ENCODE results near the gene OR52L1. TPM values are rescaled to one million over a fixed set of nuclear protein-coding genes. Genes with fewer than 3 reads are reported as not detected.

Gene OR52L1
- total RNA-seq, 1 experiment from 2014 or later = not detected

GRCh38 chr11:6012035-6012668 is 25.4 kb upstream of the OR52L1 start:
- Histone ChIP-seq H3K27me3 (ENCODE audit: control insufficient read depth, insufficient read depth, low read length) (peaks cover 5% of the 10 kb centered on the region), H3K4me3 (ENCODE audit: low read depth in 2 of 2, low read length in 2 of 2) (no peak overlapping the region), H3K4me1 (ENCODE audit: control insufficient read depth, insufficient read depth, low read length) (no peaks in the 10 kb centered on the region), H3K9me3 (ENCODE audit: control insufficient read depth, insufficient read depth, low read depth, low read length) (no peaks in the 10 kb centered on the region; the same call in 1 of the 2 replicates), H3K27ac (ENCODE audit: low read length) (no peak overlapping the region), H3K36me3 (ENCODE audit: control insufficient read depth, insufficient read depth, low read length) (no peaks in the 10 kb centered on the region)
- DNase-seq (ENCODE audit: low read depth, low spot score) (no peak), ATAC-seq (peak; percentile 56; the same call in 1 of the 2 replicates)
- intact Hi-C loops (cut with micrococcal nuclease; ENCODE audit: unreplicated experiment) (no loop called here), in situ Hi-C loops (cut with HindIII; ENCODE audit: low pct_unique_long_range_greater_than_20kb, low sequenced_read_pairs) (no loop called here)
- no TSS peak for BruUV-seq (replicated peaks)
- ChIA-PET POLR2A (no interaction called here), CTCF (no interaction called here)
- TF ChIP-seq TCF7L2 (IDR thresholded peaks at IDR 0.05; ENCODE audit: low read depth, low read length) (no peak), REST (IDR thresholded peaks at IDR 0.05; ENCODE audit: insufficient read depth in 1 of 2, low read depth in 2 of 2, low read length in 1 of 2) (no peak), SIN3A (IDR thresholded peaks at IDR 0.05; ENCODE audit: borderline replicate concordance, insufficient read depth, low read depth, low read length) (no peak), POLR2AphosphoS5 (IDR thresholded peaks at IDR 0.05; ENCODE audit: low read depth, low read length) (no peak)
- TF ChIP-seq, protein P1, sequence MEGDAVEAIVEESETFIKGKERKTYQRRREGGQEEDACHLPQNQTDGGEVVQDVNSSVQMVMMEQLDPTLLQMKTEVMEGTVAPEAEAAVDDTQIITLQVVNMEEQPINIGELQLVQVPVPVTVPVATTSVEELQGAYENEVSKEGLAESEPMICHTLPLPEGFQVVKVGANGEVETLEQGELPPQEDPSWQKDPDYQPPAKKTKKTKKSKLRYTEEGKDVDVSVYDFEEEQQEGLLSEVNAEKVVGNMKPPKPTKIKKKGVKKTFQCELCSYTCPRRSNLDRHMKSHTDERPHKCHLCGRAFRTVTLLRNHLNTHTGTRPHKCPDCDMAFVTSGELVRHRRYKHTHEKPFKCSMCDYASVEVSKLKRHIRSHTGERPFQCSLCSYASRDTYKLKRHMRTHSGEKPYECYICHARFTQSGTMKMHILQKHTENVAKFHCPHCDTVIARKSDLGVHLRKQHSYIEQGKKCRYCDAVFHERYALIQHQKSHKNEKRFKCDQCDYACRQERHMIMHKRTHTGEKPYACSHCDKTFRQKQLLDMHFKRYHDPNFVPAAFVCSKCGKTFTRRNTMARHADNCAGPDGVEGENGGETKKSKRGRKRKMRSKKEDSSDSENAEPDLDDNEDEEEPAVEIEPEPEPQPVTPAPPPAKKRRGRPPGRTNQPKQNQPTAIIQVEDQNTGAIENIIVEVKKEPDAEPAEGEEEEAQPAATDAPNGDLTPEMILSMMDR (IDR thresholded peaks at IDR 0.05) = no peak

- ATAC-seq = no peak
- peaks cover 14% of the 10 kb centered on the region for H3K27me3 ChIP-seq (ENCODE audit: control insufficient read depth, insufficient read depth, low read length)
- no peak for DNase-seq (ENCODE audit: low read depth, low spot score)
- H3K4me1 ChIP-seq (ENCODE audit: control insufficient read depth, insufficient read depth, low read length) = no peaks in the 10 kb centered on the region
- no TSS peak for BruUV-seq (replicated peaks)
- H3K27ac ChIP-seq (ENCODE audit: low read length) = no peak within 1 kb of the TSS
- POLR2A ChIA-PET = no interaction called here
- in situ Hi-C loops (cut with HindIII; ENCODE audit: low pct_unique_long_range_greater_than_20kb, low sequenced_read_pairs) = no loop called here
- TF ChIP-seq TCF7L2 (IDR thresholded peaks at IDR 0.05; ENCODE audit: low read depth, low read length) (no peak), REST (IDR thresholded peaks at IDR 0.05; ENCODE audit: insufficient read depth in 1 of 2, low read depth in 2 of 2, low read length in 1 of 2) (no peak), SIN3A (IDR thresholded peaks at IDR 0.05; ENCODE audit: borderline replicate concordance, insufficient read depth, low read depth, low read length) (no peak), POLR2AphosphoS5 (IDR thresholded peaks at IDR 0.05; ENCODE audit: low read depth, low read length) (no peak)
- TF ChIP-seq, protein P1 (IDR thresholded peaks at IDR 0.05) = no peak
- no peak within 1 kb of the TSS for H3K4me3 ChIP-seq (ENCODE audit: low read depth in 2 of 2, low read length in 2 of 2)
- CTCF ChIA-PET = no interaction called here
- no peaks in the 10 kb centered on the region for H3K36me3 ChIP-seq (ENCODE audit: control insufficient read depth, insufficient read depth, low read length)
- intact Hi-C loops (cut with micrococcal nuclease; ENCODE audit: unreplicated experiment) = no loop called here
- no peaks in the 10 kb centered on the region for H3K9me3 ChIP-seq (ENCODE audit: control insufficient read depth, insufficient read depth, low read depth, low read length)
These were observed 20.1 kb upstream of the OR52L1 start, which contains the start of gene OR56A4 for GRCh38 chr11:6006846-6007245. TSS of gene OR56A4 (minus strand) at chr11:6006946. CDS start at chr11:6002992, 3,954 bp downstream.

All from Panc1 (cell line).